Measurements from ENCODE around the gene PIK3R6. TPM values are rescaled to one million over a fixed set of nuclear protein-coding genes. Genes with fewer than 3 reads are reported as not detected.

The PIK3R6 gene
- total and polyA plus RNA-seq, 2 experiments from 2014 or later: 0.43 to 0.63 TPM

DNA sequence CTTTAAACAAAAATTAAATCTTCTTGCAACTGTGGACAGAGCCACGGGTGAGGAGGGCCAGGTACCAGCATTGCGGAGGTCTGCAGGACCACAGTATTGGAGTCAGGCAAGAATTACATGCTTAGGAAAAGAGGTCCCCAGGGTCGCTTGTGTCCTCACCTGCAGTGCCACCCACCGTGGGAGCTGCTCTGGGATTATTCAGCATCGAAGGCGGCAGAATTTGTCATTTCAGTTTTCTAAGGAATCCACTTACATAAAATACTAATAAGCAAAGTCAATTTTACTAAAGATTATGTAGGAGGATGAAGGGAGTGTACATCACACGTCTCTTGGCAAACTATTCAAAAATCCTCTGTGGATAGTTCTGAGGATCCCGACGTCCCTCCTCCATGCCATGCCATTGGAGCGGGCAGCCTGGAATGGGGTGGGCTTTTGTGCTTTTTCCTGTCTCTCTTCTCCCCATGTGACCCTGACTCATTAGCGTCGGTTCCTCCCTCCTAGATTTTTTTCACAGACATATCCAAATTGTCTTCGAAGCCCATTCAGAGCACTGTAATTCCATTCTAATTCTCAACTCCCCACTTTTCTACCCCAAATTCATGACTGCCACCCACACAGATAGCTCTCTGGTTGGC, 3.0 kb upstream of the PIK3R6 start:
- Histone ChIP-seq H3K36me3 (ENCODE audit: low read depth) (no peaks in the 10 kb centered on the region), H3K4me2 (ENCODE audit: unreplicated experiment) (no peak overlapping the region), H3K27ac (no peak overlapping the region), H3K79me2 (ENCODE audit: insufficient read depth) (no peaks in the 10 kb centered on the region), H3K9ac (no peak overlapping the region), H3K9me3 (ENCODE audit: low read depth) (no peaks in the 10 kb centered on the region), H3F3A (ENCODE audit: insufficient read depth) (no peaks in the 10 kb centered on the region), H3K4me1 (ENCODE audit: insufficient read depth) (no peaks in the 10 kb centered on the region; the same call in 1 of the 2 replicates), H3K27me3 (replicated peaks; ENCODE audit: insufficient read depth) (no peaks in the 10 kb centered on the region), H3K4me3 (no peak overlapping the region), H2AFZ (no peak overlapping the region), H3K9me2 (ENCODE audit: insufficient read depth) (no peaks in the 10 kb centered on the region), H4K20me1 (ENCODE audit: insufficient read depth) (no peaks in the 10 kb centered on the region)
- DNase-seq: no peak
- WGBS, 2 experiments (ENCODE audit: low coverage in 1 of 2, low lambda C conversion rate in 2 of 2, missing lambda C conversion rate in 2 of 2): 79 to 82% methylated on average over 13 of the region's 13 CpGs
- TF ChIP-seq EZH2 (IDR thresholded peaks at IDR 0.05; ENCODE audit: insufficient read depth, poor library complexity, severe bottlenecking) (no peak), EZH2phosphoT487 (IDR thresholded peaks at IDR 0.05; ENCODE audit: insufficient read depth, low read depth) (no peak)
- in situ Hi-C loops (cut with MboI): no loop called here

DNA sequence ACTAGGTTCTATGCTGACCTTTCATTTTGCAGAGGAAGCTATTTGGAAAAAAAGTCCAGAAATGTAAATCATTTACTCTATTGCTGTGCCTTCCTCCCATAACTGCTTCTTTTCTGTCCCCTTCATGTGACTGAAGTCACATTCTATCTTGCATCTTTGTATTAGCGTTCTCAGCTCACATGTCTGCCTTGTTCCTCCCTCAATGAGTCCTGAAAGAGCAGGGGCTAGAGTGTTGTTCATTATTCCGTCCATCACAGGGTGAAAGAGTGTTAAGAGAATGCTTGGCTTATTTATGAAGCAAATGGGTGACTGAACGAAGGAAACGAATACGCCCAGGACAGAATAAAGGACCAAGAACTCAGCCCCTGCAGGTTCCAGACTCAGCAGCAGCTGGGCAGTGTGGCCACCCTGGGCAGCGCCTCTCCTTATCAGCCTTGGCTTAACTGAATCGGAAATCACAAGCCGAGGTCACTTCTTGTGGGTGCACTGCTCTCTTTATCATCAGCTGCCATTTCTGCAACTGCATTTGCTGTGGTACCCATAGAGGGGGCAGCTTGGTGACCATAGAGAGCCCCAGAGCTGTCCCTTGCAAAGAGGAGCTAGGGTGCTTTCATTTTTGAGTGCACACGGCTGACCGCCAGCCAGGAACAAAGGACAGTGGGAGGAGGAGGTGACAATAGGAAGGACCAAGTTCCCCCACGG, 1.8 kb upstream of the PIK3R6 start:
- TF ChIP-seq EZH2phosphoT487 (IDR thresholded peaks at IDR 0.05; ENCODE audit: insufficient read depth, low read depth) (no peak), EZH2 (IDR thresholded peaks at IDR 0.05; ENCODE audit: insufficient read depth, poor library complexity, severe bottlenecking) (no peak)
- no peak for DNase-seq
- Histone ChIP-seq H3K9me3 (ENCODE audit: low read depth) (no peaks in the 10 kb centered on the region), H3F3A (ENCODE audit: insufficient read depth) (no peaks in the 10 kb centered on the region), H3K27ac (no peak overlapping the region), H2AFZ (no peak overlapping the region), H3K36me3 (ENCODE audit: low read depth) (no peaks in the 10 kb centered on the region), H3K9ac (no peak overlapping the region), H3K4me1 (ENCODE audit: insufficient read depth) (no peaks in the 10 kb centered on the region), H3K27me3 (replicated peaks; ENCODE audit: insufficient read depth) (no peaks in the 10 kb centered on the region), H3K4me2 (ENCODE audit: unreplicated experiment) (no peak overlapping the region), H3K4me3 (no peak overlapping the region), H4K20me1 (ENCODE audit: insufficient read depth) (no peaks in the 10 kb centered on the region), H3K9me2 (ENCODE audit: insufficient read depth) (no peaks in the 10 kb centered on the region), H3K79me2 (ENCODE audit: insufficient read depth) (no peaks in the 10 kb centered on the region)
- 51 to 55% methylated on average over 11 of the region's 11 CpGs for WGBS, 2 experiments (ENCODE audit: low coverage in 1 of 2, low lambda C conversion rate in 2 of 2, missing lambda C conversion rate in 2 of 2)
- in situ Hi-C loops (cut with MboI): no loop called here

DNA sequence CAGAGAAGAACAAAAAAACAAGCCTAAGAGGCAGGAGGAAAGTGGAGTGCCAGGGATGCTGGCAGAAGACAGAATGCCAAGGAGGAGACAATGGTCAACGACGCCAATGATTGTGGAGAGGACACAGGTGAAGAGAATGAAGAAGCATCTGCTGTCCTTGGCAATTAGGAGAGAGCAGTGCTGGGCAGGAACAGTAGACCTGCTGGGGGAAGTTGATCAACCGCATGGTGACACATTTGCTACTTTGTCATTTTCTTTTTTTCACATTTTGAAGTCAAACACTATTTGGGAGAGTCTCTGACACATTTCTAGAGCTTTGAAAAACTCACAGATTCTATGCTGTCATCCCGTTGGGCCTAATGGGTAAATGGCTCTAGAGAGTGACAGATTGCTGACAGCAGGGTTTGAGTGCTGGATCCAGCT, 1.1 kb upstream of the PIK3R6 start:
- Histone ChIP-seq H2AFZ (no peak overlapping the region), H4K20me1 (ENCODE audit: insufficient read depth) (no peaks in the 10 kb centered on the region), H3K27me3 (replicated peaks; ENCODE audit: insufficient read depth) (no peaks in the 10 kb centered on the region), H3K4me1 (ENCODE audit: insufficient read depth) (no peaks in the 10 kb centered on the region), H3K9ac (no peak overlapping the region), H3K9me2 (ENCODE audit: insufficient read depth) (no peaks in the 10 kb centered on the region), H3K79me2 (ENCODE audit: insufficient read depth) (no peaks in the 10 kb centered on the region), H3K9me3 (ENCODE audit: low read depth) (no peaks in the 10 kb centered on the region), H3K27ac (no peak overlapping the region), H3K4me3 (no peak overlapping the region), H3K36me3 (ENCODE audit: low read depth) (no peaks in the 10 kb centered on the region), H3K4me2 (ENCODE audit: unreplicated experiment) (no peak overlapping the region), H3F3A (ENCODE audit: insufficient read depth) (no peaks in the 10 kb centered on the region)
- DNase-seq: no peak
- in situ Hi-C loops (cut with MboI): no loop called here
- TF ChIP-seq EZH2 (IDR thresholded peaks at IDR 0.05; ENCODE audit: insufficient read depth, poor library complexity, severe bottlenecking) (no peak), EZH2phosphoT487 (IDR thresholded peaks at IDR 0.05; ENCODE audit: insufficient read depth, low read depth) (no peak)
- 62 to 74% methylated on average over 4 of the region's 4 CpGs for WGBS, 2 experiments (ENCODE audit: low coverage in 1 of 2, low lambda C conversion rate in 2 of 2, missing lambda C conversion rate in 2 of 2)

DNA sequence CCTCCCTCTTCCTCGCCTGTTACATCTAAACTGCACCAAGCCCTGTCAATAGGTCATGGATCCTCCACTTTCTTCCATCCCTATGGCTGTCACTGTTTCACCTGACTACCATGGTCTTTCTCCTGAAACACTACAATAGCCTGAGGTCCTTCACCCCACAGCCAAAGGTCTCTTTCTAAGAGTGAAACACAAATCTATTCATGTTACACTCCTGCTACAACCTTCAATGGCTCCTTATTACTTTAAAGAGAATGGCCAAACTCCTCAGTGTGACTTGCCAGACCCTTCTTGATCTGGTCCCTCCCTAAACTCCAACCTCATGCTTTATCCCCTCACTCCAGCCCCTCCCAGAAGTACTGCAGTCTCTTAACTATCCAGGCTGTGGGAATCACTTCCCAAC, 618 bp upstream of the PIK3R6 start:
- Histone ChIP-seq H3K4me2 (ENCODE audit: unreplicated experiment) (no peak overlapping the region), H2AFZ (no peak overlapping the region), H3K4me1 (ENCODE audit: insufficient read depth) (no peaks in the 10 kb centered on the region), H3F3A (ENCODE audit: insufficient read depth) (no peaks in the 10 kb centered on the region), H3K36me3 (ENCODE audit: low read depth) (no peaks in the 10 kb centered on the region), H3K9me2 (ENCODE audit: insufficient read depth) (no peaks in the 10 kb centered on the region), H3K79me2 (ENCODE audit: insufficient read depth) (no peaks in the 10 kb centered on the region), H4K20me1 (ENCODE audit: insufficient read depth) (no peaks in the 10 kb centered on the region), H3K4me3 (no peak overlapping the region), H3K9ac (no peak overlapping the region), H3K9me3 (ENCODE audit: low read depth) (no peaks in the 10 kb centered on the region), H3K27me3 (replicated peaks; ENCODE audit: insufficient read depth) (no peaks in the 10 kb centered on the region), H3K27ac (no peak overlapping the region)
- 89 to 100% methylated on average over 1 of the region's 1 CpG for WGBS, 2 experiments (ENCODE audit: low coverage in 1 of 2, low lambda C conversion rate in 2 of 2, missing lambda C conversion rate in 2 of 2)
- DNase-seq: no peak
- in situ Hi-C loops (cut with MboI): no loop called here
- no peak for TF ChIP-seq EZH2phosphoT487 (IDR thresholded peaks at IDR 0.05; ENCODE audit: insufficient read depth, low read depth)
- no peak for TF ChIP-seq EZH2 (IDR thresholded peaks at IDR 0.05; ENCODE audit: insufficient read depth, poor library complexity, severe bottlenecking)
